ENCODE data around the gene DHRS11. TPM values are rescaled to one million over a fixed set of nuclear protein-coding genes. Genes with fewer than 3 reads are reported as not detected.

Gene DHRS11
- total and polyA plus RNA-seq, 2 of the 4 experiments (the other 2 are of a cell fraction) = 7.0 to 14.5 TPM

- Histone ChIP-seq H3K4me3 (ENCODE audit: insufficient read depth, low read depth, low read length) (no peak overlapping the region), H2BK15ac (ENCODE audit: low read depth, low read length) (no peak overlapping the region), H3K4me1 (ENCODE audit: control insufficient read depth, insufficient read depth, low read length) (no peaks in the 10 kb centered on the region), H3K18ac (ENCODE audit: low read depth, low read length) (no peak overlapping the region), H3K27ac (ENCODE audit: insufficient read depth, low read length) (no peak overlapping the region), H4K91ac (ENCODE audit: insufficient read depth, low read depth, low read length) (no peak overlapping the region), H3K79me1 (ENCODE audit: low read depth in 1 of 2, low read length in 2 of 2) (no peaks in the 10 kb centered on the region), H2BK5ac (ENCODE audit: low read depth, low read length, poor library complexity, severe bottlenecking) (no peak overlapping the region), H2BK20ac (ENCODE audit: low read depth, low read length) (no peak overlapping the region), H2AK5ac (ENCODE audit: low read depth, low read length) (no peak overlapping the region), H3K14ac (replicated peaks; ENCODE audit: low read depth, low read length) (no peak overlapping the region), H3K4ac (ENCODE audit: low read depth, low read length) (no peak overlapping the region), H4K20me1 (ENCODE audit: insufficient read depth, low read length) (no peaks in the 10 kb centered on the region), H2AFZ (replicated peaks; ENCODE audit: low read length, poor library complexity) (no peak overlapping the region), H3K56ac (ENCODE audit: extremely low read depth, insufficient read depth, low read length) (no peak overlapping the region), H2BK120ac (ENCODE audit: low read depth, low read length) (no peak overlapping the region), H4K8ac (ENCODE audit: low read depth in 2 of 2, low read length in 2 of 2) (no peak overlapping the region), H3K27me3 (ENCODE audit: control insufficient read depth, insufficient read depth, low read length) (peaks cover 12% of the 10 kb centered on the region; the same call in 1 of the 2 replicates), H3K9ac (ENCODE audit: low read depth, low read length) (no peak overlapping the region), H3K36me3 (ENCODE audit: control insufficient read depth, insufficient read depth, low read length) (no peaks in the 10 kb centered on the region), H3K9me3 (ENCODE audit: control insufficient read depth, insufficient read depth, low read length) (no peaks in the 10 kb centered on the region), H3K4me2 (ENCODE audit: low read depth, low read length) (no peak overlapping the region), H2AK9ac (replicated peaks; ENCODE audit: low read depth, low read length, poor library complexity) (no peak overlapping the region), H3K9me1 (ENCODE audit: insufficient read depth, low read length) (peaks cover 8% of the 10 kb centered on the region; the same call in 1 of the 2 replicates), H4K5ac (ENCODE audit: low read depth, low read length) (no peak overlapping the region), H3K23ac (ENCODE audit: low read depth, low read length) (no peak overlapping the region)
- ATAC-seq (ENCODE audit: low read depth) (no peak), DNase-seq (no peak)
- ChIA-PET POLR2A (ENCODE audit: unreplicated experiment) (no interaction called here), CTCF (interaction anchor here (0.8 to 0.9 kb wide), 2 partner anchors 9 to 10 kb away, joined by 3 read pairs; no protein-coding TSS in a partner anchor)
- in situ Hi-C loops (cut with MboI; ENCODE audit: low sequenced_read_pairs) (no loop called here), intact Hi-C loops (cut with micrococcal nuclease) (no loop called here), dilution Hi-C loops (cut with HindIII; ENCODE audit: low sequenced_read_pairs, unreplicated experiment) (no loop called here)
- WGBS, 2 experiments (ENCODE audit: extremely low coverage in 2 of 2, insufficient read length in 1 of 2) = 100% methylated on average over 2 of the region's 16 CpGs; no CpG with 5 or more reads in 1 of the 2 experiments
- BruUV-seq (replicated peaks) = no TSS peak
- TF ChIP-seq BHLHE40 (IDR thresholded peaks at IDR 0.05; ENCODE audit: low read depth, low read length) (no peak), SMC3 (IDR thresholded peaks at IDR 0.05; ENCODE audit: low read depth, low read length) (no peak), CEBPB (IDR thresholded peaks at IDR 0.05; ENCODE audit: low read depth, low read length) (no peak), CHD1 (IDR thresholded peaks at IDR 0.05; ENCODE audit: low read depth, low read length) (no peak), MXI1 (IDR thresholded peaks at IDR 0.05; ENCODE audit: borderline replicate concordance, low read depth, low read length) (no peak), ELK1 (IDR thresholded peaks at IDR 0.05; ENCODE audit: borderline replicate concordance, low read depth, low read length) (no peak), RCOR1 (IDR thresholded peaks at IDR 0.05; ENCODE audit: insufficient replicate concordance, low read length) (no peak), POLR2A (IDR thresholded peaks at IDR 0.05; ENCODE audit: low read depth, low read length) (no peak), MAFK (IDR thresholded peaks at IDR 0.05; ENCODE audit: low read depth, low read length) (no peak), RAD21 (IDR thresholded peaks at IDR 0.05; ENCODE audit: low read length) (no peak), NFE2L2 (IDR thresholded peaks at IDR 0.05; ENCODE audit: low read depth, low read length) (no peak), MAZ (IDR thresholded peaks at IDR 0.05; ENCODE audit: borderline replicate concordance, low read depth, low read length) (no peak), CTCF (conservative IDR thresholded peaks at IDR 0.05; ENCODE audit: low read depth, low read length) (no peak), USF2 (IDR thresholded peaks at IDR 0.05; ENCODE audit: low read depth, low read length) (no peak)
Observed at GRCh38 chr17:36616061-36617029, 24.7 kb downstream of the DHRS11 start.
